Bronchial smooth muscle cell (primary cell): Measurements from ENCODE around the gene TLE6. TPM values are rescaled to one million over a fixed set of nuclear protein-coding genes. Genes with fewer than 3 reads are reported as not detected.

Experiments used
- total RNA-seq: library from RNA; depleted of rRNA; stranded (reverse); fragments of >200 nt; gene quantifications from 2 replicates; pipeline ENCODE4 v1.2.1, GENCODE V29; 2014

The TLE6 gene
- 0.63 and 0.94 TPM in 2 replicates for total RNA-seq

GRCh38 chr19:2977001-2977745, at the start of gene TLE6:
Gene TLE6, plus strand, starts transcription at chr19:2977564. Its CDS starts 670 bp downstream, at chr19:2978234.

GRCh38 chr19:2944775-2945574, 32.4 kb upstream of the TLE6 start, which contains the start of gene ZNF77:
Gene ZNF77, minus strand, starts transcription at chr19:2944971. Its CDS starts 131 bp downstream, at chr19:2944840.

GRCh38 chr19:3029065-3029923, 51.9 kb downstream of the TLE6 start, which contains the start of gene TLE2:
Gene TLE2, minus strand, starts transcription at chr19:3029280. Its CDS starts 376 bp downstream, at chr19:3028904.

Other genes starting within 250 kb of the TLE6 start
- 21.6 and 30.7 TPM in 2 replicates for gene SLC39A3, start 237.5 kb upstream of the TLE6 start, total RNA-seq
- gene SGTA, start 194.3 kb upstream of the TLE6 start, total RNA-seq: 18.0 and 18.4 TPM in 2 replicates
- gene THOP1, start 192.1 kb upstream of the TLE6 start, total RNA-seq: 51.5 and 54.9 TPM in 2 replicates
- 4.0 and 4.1 TPM in 2 replicates for gene ZNF554, start 157.7 kb upstream of the TLE6 start, total RNA-seq
- gene ZNF555, start 136.1 kb upstream of the TLE6 start, total RNA-seq: 3.8 and 7.3 TPM in 2 replicates
- gene ZNF556, start 110.2 kb upstream of the TLE6 start, total RNA-seq: 0.09 TPM in 1 of 2 replicates, not detected in the other
- 3.5 TPM in 2 replicates for gene ZNF57, start 76.6 kb upstream of the TLE6 start, total RNA-seq
- 3.3 and 4.3 TPM in 2 replicates for gene ZNF77, start 32.6 kb upstream of the TLE6 start, total RNA-seq
- gene TLE2, start 51.7 kb downstream of the TLE6 start, total RNA-seq: 1.6 and 4.3 TPM in 2 replicates
- gene TLE5, start 84.9 kb downstream of the TLE6 start, total RNA-seq: 118 and 134 TPM in 2 replicates
- 35.8 and 45.3 TPM in 2 replicates for gene GNA11, start 116.8 kb downstream of the TLE6 start, total RNA-seq
- gene GNA15, start 158.5 kb downstream of the TLE6 start, total RNA-seq: under 0.01 and 0.09 TPM in 2 replicates
- gene S1PR4, start 201.2 kb downstream of the TLE6 start, total RNA-seq: not detected in 2 replicates
- gene NCLN, start 208.4 kb downstream of the TLE6 start, total RNA-seq: 27.6 and 32.8 TPM in 2 replicates
- not detected in 2 replicates for gene CELF5, start 247.1 kb downstream of the TLE6 start, total RNA-seq